ENCODE results near the gene SORBS1.

DNA sequence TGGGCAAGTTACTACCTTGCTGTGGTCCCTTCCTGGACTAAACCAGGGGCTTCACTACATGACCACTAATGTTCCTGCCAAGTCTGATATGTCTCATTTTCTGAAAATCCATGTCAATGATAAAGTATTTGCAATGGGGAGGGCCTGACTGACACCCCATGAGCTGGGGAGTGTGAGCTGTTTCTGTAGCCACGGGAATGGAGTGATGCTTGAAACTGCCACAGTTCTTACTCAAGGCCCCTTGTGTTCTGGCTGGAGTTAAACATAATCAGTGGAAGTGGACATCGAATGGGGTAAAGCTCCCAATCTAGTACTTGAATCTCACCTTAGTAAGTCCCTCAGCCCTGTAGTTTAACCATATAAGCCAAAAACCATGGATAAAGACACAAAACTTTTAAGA lies 208.5 kb downstream of the SORBS1 start:
- TF ChIP-seq, protein P1, sequence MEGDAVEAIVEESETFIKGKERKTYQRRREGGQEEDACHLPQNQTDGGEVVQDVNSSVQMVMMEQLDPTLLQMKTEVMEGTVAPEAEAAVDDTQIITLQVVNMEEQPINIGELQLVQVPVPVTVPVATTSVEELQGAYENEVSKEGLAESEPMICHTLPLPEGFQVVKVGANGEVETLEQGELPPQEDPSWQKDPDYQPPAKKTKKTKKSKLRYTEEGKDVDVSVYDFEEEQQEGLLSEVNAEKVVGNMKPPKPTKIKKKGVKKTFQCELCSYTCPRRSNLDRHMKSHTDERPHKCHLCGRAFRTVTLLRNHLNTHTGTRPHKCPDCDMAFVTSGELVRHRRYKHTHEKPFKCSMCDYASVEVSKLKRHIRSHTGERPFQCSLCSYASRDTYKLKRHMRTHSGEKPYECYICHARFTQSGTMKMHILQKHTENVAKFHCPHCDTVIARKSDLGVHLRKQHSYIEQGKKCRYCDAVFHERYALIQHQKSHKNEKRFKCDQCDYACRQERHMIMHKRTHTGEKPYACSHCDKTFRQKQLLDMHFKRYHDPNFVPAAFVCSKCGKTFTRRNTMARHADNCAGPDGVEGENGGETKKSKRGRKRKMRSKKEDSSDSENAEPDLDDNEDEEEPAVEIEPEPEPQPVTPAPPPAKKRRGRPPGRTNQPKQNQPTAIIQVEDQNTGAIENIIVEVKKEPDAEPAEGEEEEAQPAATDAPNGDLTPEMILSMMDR (conservative IDR thresholded peaks at IDR 0.05; ENCODE audit: low read length) = no peak
- no peak for TF ChIP-seq EZH2phosphoT487 (IDR thresholded peaks at IDR 0.05; ENCODE audit: borderline replicate concordance, low read depth, low read length)
